IMR-90 (cell line): Measurements from ENCODE around the gene MEGF11. TPM values are rescaled to one million over a fixed set of nuclear protein-coding genes. Genes with fewer than 3 reads are reported as not detected.

Source experiments
- ATAC-seq: fragments of 200-7000 bp; cut with Tn5 transposase; 2 replicates; pipeline ENCODE4 v1.9.1; 2020; ENCODE audit warnings: low read depth, mild to moderate bottlenecking, moderate library complexity
- BruUV-seq: library from RNA; stranded (reverse); fragments of 400-500 nt; replicated peaks from 2 replicates; lab custom pipeline; 2021; lab: Mats Ljungman, UMichigan
- CTCF ChIA-PET: fragments of 300-600 bp; formaldehyde crosslinking; extraction: SDS; loops from one replicate; lab custom pipeline; 2021; ENCODE audit warnings: antibody characterized with exemption; lab: Yijun Ruan, JAX
- POLR2A ChIA-PET: fragments of 300-600 bp; sonication (Branson Sonifier 250); formaldehyde crosslinking; loops from one replicate; lab custom pipeline; 2022; ENCODE audit warnings: antibody characterized with exemption; ENCODE audit not compliant: unreplicated experiment; lab: Charles Lee
- DNase-seq: peaks from one replicate; pipeline ENCODE4 v3.0.0; 2013
- H2AFZ ChIP-seq: replicated peaks from 2 replicates; pipeline ENCODE3; 2013; ENCODE audit warnings: low read length, mild to moderate bottlenecking; ENCODE audit not compliant: poor library complexity
- H2AK5ac ChIP-seq: 2 replicates; pipeline ENCODE4 v1.6.1; 2013; ENCODE audit warnings: low read depth, low read length, inconsistent platforms
- H2AK9ac ChIP-seq: replicated peaks from 2 replicates; pipeline ENCODE3; 2013; ENCODE audit warnings: mild to moderate bottlenecking, low read depth, low read length, moderate library complexity; ENCODE audit not compliant: poor library complexity
- H2BK120ac ChIP-seq: 2 replicates; pipeline ENCODE4 v1.6.1; 2013; ENCODE audit warnings: low read depth, low read length, inconsistent platforms
- H2BK15ac ChIP-seq: 3 replicates; pipeline ENCODE4 v1.6.1; 2013; ENCODE audit warnings: low read depth, low read length, inconsistent platforms
- H2BK20ac ChIP-seq: 2 replicates; pipeline ENCODE4 v1.6.1; 2013; ENCODE audit warnings: low read depth, mild to moderate bottlenecking, inconsistent platforms, low read length, moderate library complexity
- H2BK5ac ChIP-seq: 2 replicates; pipeline ENCODE4 v1.6.1; 2013; ENCODE audit warnings: mild to moderate bottlenecking, low read depth, low read length, inconsistent platforms; ENCODE audit not compliant: poor library complexity, severe bottlenecking
- H3K14ac ChIP-seq: replicated peaks from 2 replicates; pipeline ENCODE4 v1.6.1; 2013; ENCODE audit warnings: low read depth, low read length, inconsistent platforms
- H3K18ac ChIP-seq: 2 replicates; pipeline ENCODE4 v1.6.1; 2013; ENCODE audit warnings: low read depth, low read length, control low read depth
- H3K23ac ChIP-seq: 2 replicates; pipeline ENCODE4 v1.6.1; 2013; ENCODE audit warnings: low read depth, low read length, inconsistent platforms
- H3K27ac ChIP-seq: 2 replicates; pipeline ENCODE4 v1.5.1; 2013; ENCODE audit warnings: mild to moderate bottlenecking, control low read depth, low read length; ENCODE audit not compliant: insufficient read depth
- H3K27me3 ChIP-seq: 2 replicates; pipeline ENCODE4 v1.6.1; 2013; ENCODE audit warnings: low read length; ENCODE audit not compliant: control insufficient read depth, insufficient read depth
- H3K36me3 ChIP-seq: 2 replicates; pipeline ENCODE4 v1.6.1; 2013; ENCODE audit warnings: low read length, mixed read lengths; ENCODE audit not compliant: control insufficient read depth, insufficient read depth
- H3K4ac ChIP-seq: 2 replicates; pipeline ENCODE4 v1.6.1; 2013; ENCODE audit warnings: low read depth, low read length, inconsistent platforms
- H3K4me1 ChIP-seq: 2 replicates; pipeline ENCODE4 v1.6.1; 2013; ENCODE audit warnings: low read length, mixed read lengths; ENCODE audit not compliant: control insufficient read depth, insufficient read depth
- H3K4me2 ChIP-seq: 2 replicates; pipeline ENCODE4 v1.6.1; 2013; ENCODE audit warnings: low read depth, mild to moderate bottlenecking, control low read depth, low read length, moderate library complexity
- H3K4me3 ChIP-seq: 2 replicates; pipeline ENCODE4 v1.5.1; 2013; ENCODE audit warnings: low read depth, mild to moderate bottlenecking, control low read depth, low read length, moderate library complexity; ENCODE audit not compliant: insufficient read depth
- H3K56ac ChIP-seq: 2 replicates; pipeline ENCODE4 v1.6.1; 2013; ENCODE audit warnings: low read length, inconsistent platforms; ENCODE audit not compliant: insufficient read depth; ENCODE audit errors: extremely low read depth
- H3K79me1 ChIP-seq, 2 experiments: 2 replicates each; pipeline ENCODE4 v1.6.1; 2013; ENCODE audit warnings: low read length in 2 of 2, inconsistent platforms in 1 of 2, low read depth in 1 of 2
- H3K9ac ChIP-seq: 2 replicates; pipeline ENCODE4 v1.6.1; 2013; ENCODE audit warnings: low read depth, low read length, control low read depth
- H3K9me1 ChIP-seq: 2 replicates; pipeline ENCODE4 v1.6.1; 2013; ENCODE audit warnings: low read length, inconsistent platforms; ENCODE audit not compliant: insufficient read depth
- H3K9me3 ChIP-seq: 2 replicates; pipeline ENCODE4 v1.6.1; 2013; ENCODE audit warnings: low read length; ENCODE audit not compliant: control insufficient read depth, insufficient read depth
- H4K20me1 ChIP-seq: 2 replicates; pipeline ENCODE4 v1.6.1; 2013; ENCODE audit warnings: low read length, inconsistent platforms; ENCODE audit not compliant: insufficient read depth
- H4K5ac ChIP-seq: 2 replicates; pipeline ENCODE4 v1.6.1; 2013; ENCODE audit warnings: mild to moderate bottlenecking, low read depth, low read length, control low read depth
- H4K8ac ChIP-seq, 2 experiments: 2 replicates each; pipeline ENCODE4 v1.6.1; 2013; ENCODE audit warnings: low read depth in 2 of 2, low read length in 2 of 2, control low read depth in 1 of 2, inconsistent platforms in 1 of 2
- H4K91ac ChIP-seq: 2 replicates; pipeline ENCODE4 v1.6.1; 2013; ENCODE audit warnings: low read depth, low read length, inconsistent platforms; ENCODE audit not compliant: insufficient read depth
- ELK1 ChIP-seq: fragments of 150-350 bp; IDR thresholded peaks from 2 replicates; pipeline ENCODE4 v1.6.1; 2016; ENCODE audit warnings: low read depth, mild to moderate bottlenecking, low read length, moderate library complexity, borderline replicate concordance
- MAFK ChIP-seq: IDR thresholded peaks from 2 replicates; pipeline ENCODE4 v1.6.1; 2012; ENCODE audit warnings: low read depth, low read length, improper control_type of control experiment
- MXI1 ChIP-seq: IDR thresholded peaks from 2 replicates; pipeline ENCODE4 v1.6.1; 2012; ENCODE audit warnings: low read depth, mild to moderate bottlenecking, low read length, moderate library complexity, borderline replicate concordance
- RFX5 ChIP-seq: IDR thresholded peaks from 2 replicates; pipeline ENCODE4 v1.8.0; 2012; ENCODE audit warnings: low read depth, mild to moderate bottlenecking, low read length, moderate library complexity
- WGBS, 2 experiments: methylation state at CpG; one replicate each; pipeline versions ENCODE4 v1.1.5 to v1.1.7; 2013; ENCODE audit warnings: missing lambda C conversion rate in 2 of 2; ENCODE audit not compliant: insufficient read length in 1 of 2; ENCODE audit errors: extremely low coverage in 2 of 2; 5-methylcytosine and 5-hydroxymethylcytosine counted together
- dilution Hi-C: fragments of 300-500 bp; cut with HindIII; formaldehyde crosslinking; loops from one replicate; pipeline ENCODE4 v1.14.3; 2018; ENCODE audit warnings: low sequenced_read_pairs; ENCODE audit not compliant: unreplicated experiment
- in situ Hi-C: fragments of 300-500 bp; cut with MboI; formaldehyde crosslinking; loops from 3 replicates; pipeline ENCODE4 v1.14.3; 2019; ENCODE audit warnings: low sequenced_read_pairs, inconsistent platforms, mixed read lengths
- intact Hi-C: fragments of 100-400 bp; cut with micrococcal nuclease; formaldehyde crosslinking; loops from 2 replicates; pipeline ENCODE4 v1.10.0; 2022
- polyA plus RNA-seq, 3 experiments: library from polyadenylated mRNA; depleted of rRNA; stranded (reverse); fragments of >200 nt; gene quantifications; 2 replicates each; pipeline ENCODE4 v1.2.3, GENCODE V29; 2012; ENCODE audit warnings: low replicate concordance in 1 of 3
- total RNA-seq: library from RNA; depleted of rRNA; stranded (reverse); fragments of >200 nt; gene quantifications from 2 replicates; pipeline ENCODE4 v1.2.3, GENCODE V29; 2012
- TF ChIP-seq, protein P1 (sequence below): conservative IDR thresholded peaks from 2 replicates; pipeline ENCODE4 v1.5.1; 2012; ENCODE audit warnings: mild to moderate bottlenecking, low read depth, low read length, improper control_type of control experiment

The MEGF11 gene
- total and polyA plus RNA-seq, 2 of the 4 experiments (the other 2 are of a cell fraction), result not detected

DNA sequence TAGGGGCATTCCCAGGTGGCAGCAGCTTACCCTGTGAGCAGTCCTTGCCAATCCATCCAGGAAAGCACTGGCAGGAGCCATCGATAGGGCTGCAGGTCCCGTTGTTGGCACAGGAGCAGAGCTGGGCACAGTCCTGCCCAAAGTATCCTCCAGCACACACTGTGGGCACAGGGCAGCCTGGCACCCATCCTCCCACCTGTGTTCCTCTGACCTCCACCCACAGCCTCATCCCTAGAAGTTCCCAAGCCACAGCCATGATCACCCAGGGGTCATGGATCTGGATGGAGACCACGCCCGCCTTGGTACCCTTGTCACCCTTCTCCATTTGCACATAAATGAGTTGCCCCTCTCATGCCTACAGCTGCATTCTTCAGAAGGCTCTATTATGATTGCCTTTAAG lies 335.6 kb downstream of the MEGF11 start:
- ATAC-seq (no peak), DNase-seq (no peak)
- Histone ChIP-seq H3K27me3 (no peaks in the 10 kb centered on the region), H3K27ac (no peak overlapping the region), H3K4me3 (no peak overlapping the region), H3K18ac (no peak overlapping the region), H2BK120ac (no peak overlapping the region), H2AK9ac (no peak overlapping the region), H4K91ac (no peak overlapping the region), H3K14ac (no peak overlapping the region), H3K4me1 (peaks cover 5% of the 10 kb centered on the region; the same call in 1 of the 2 replicates), H2BK15ac (no peak overlapping the region), H2AK5ac (no peak overlapping the region), H3K23ac (no peak overlapping the region), H2AFZ (no peak overlapping the region), H3K4ac (no peak overlapping the region), H2BK5ac (no peak overlapping the region), H3K56ac (no peak overlapping the region), H3K9ac (no peak overlapping the region), H4K8ac (no peak overlapping the region), H3K9me1 (peaks cover 3% of the 10 kb centered on the region; the same call in 1 of the 2 replicates), H4K5ac (no peak overlapping the region), H3K4me2 (no peak overlapping the region), H4K20me1 (peaks cover 9% of the 10 kb centered on the region; the same call in 1 of the 2 replicates), H3K79me1 (no peaks in the 10 kb centered on the region), H3K36me3 (no peaks in the 10 kb centered on the region), H2BK20ac (no peak overlapping the region), H3K9me3 (no peaks in the 10 kb centered on the region)
- dilution Hi-C loops, result no loop called here
- ChIA-PET CTCF (no interaction called here), POLR2A (no interaction called here)
- WGBS, 2 experiments, result 94% methylated on average over 2 of the region's 4 CpGs; no CpG with 5 or more reads in 1 of the 2 experiments
- BruUV-seq, result no TSS peak
- in situ Hi-C loops, result loop anchor here (25.0 kb wide), 1 partner anchor 569 kb away; the partner anchor contains the start of gene SNAPC5
- no peak for TF ChIP-seq MXI1
- no peak for TF ChIP-seq RFX5
- TF ChIP-seq, protein P1, sequence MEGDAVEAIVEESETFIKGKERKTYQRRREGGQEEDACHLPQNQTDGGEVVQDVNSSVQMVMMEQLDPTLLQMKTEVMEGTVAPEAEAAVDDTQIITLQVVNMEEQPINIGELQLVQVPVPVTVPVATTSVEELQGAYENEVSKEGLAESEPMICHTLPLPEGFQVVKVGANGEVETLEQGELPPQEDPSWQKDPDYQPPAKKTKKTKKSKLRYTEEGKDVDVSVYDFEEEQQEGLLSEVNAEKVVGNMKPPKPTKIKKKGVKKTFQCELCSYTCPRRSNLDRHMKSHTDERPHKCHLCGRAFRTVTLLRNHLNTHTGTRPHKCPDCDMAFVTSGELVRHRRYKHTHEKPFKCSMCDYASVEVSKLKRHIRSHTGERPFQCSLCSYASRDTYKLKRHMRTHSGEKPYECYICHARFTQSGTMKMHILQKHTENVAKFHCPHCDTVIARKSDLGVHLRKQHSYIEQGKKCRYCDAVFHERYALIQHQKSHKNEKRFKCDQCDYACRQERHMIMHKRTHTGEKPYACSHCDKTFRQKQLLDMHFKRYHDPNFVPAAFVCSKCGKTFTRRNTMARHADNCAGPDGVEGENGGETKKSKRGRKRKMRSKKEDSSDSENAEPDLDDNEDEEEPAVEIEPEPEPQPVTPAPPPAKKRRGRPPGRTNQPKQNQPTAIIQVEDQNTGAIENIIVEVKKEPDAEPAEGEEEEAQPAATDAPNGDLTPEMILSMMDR, result no peak
- no peak for TF ChIP-seq ELK1
- no peak for TF ChIP-seq MAFK
- intact Hi-C loops, result loop anchor here (2.0 kb wide), 1 partner anchor 371 kb away; no protein-coding TSS in a partner anchor
